Dedifferentiated amniotic fluid mesenchymal stem cell (primary cell): Measurements from ENCODE around the gene VAT1L.
"Not testable (repeated sequence)": the region's sequence is repeated elsewhere in the genome, so short reads cannot be mapped to it uniquely, and the experiment has no call there.

ENCODE experiments used
- DNase-seq: peaks from one replicate; pipeline ENCODE4 v3.0.0-alpha.2; 2016; ENCODE audit errors: extremely low spot score

Gene VAT1L

GRCh38 chr16:77912617-77913016 is 124.3 kb downstream of the VAT1L start:
- no peak for DNase-seq

GRCh38 chr16:77913738-77914253 is 125.4 kb downstream of the VAT1L start:
- no peak for DNase-seq

- DNase-seq, result no peak
Measured at GRCh38 chr16:77916111-77916510, 127.7 kb downstream of the VAT1L start.

- DNase-seq, result no peak
Measured at GRCh38 chr16:77917971-77918370, 129.6 kb downstream of the VAT1L start.

GRCh38 chr16:77918809-77919707 is 130.7 kb downstream of the VAT1L start:
- DNase-seq, result no peak

- DNase-seq, result no peak
Measured at GRCh38 chr16:77919761-77920415, 131.5 kb downstream of the VAT1L start.

GRCh38 chr16:77920984-77921383 is 132.6 kb downstream of the VAT1L start:
- DNase-seq, result no peak

GRCh38 chr16:77922228-77922754 is 133.9 kb downstream of the VAT1L start:
- DNase-seq, result no peak

GRCh38 chr16:77925531-77925930 is 137.2 kb downstream of the VAT1L start:
- no peak for DNase-seq

GRCh38 chr16:77928096-77928495 is 139.7 kb downstream of the VAT1L start:
- no peak for DNase-seq

- DNase-seq, result no peak
Measured at GRCh38 chr16:77929004-77929403, 140.6 kb downstream of the VAT1L start.

- DNase-seq, result no peak
Measured at GRCh38 chr16:77931058-77931457, 142.7 kb downstream of the VAT1L start.

- DNase-seq, result no peak
Measured at GRCh38 chr16:77937473-77938149, 149.2 kb downstream of the VAT1L start.

- DNase-seq, result no peak
Measured at GRCh38 chr16:77938913-77939312, 150.5 kb downstream of the VAT1L start.

GRCh38 chr16:77939968-77940367 is 151.6 kb downstream of the VAT1L start:
- DNase-seq, result no peak

GRCh38 chr16:77943801-77944200 is 155.4 kb downstream of the VAT1L start:
- DNase-seq, result no peak

GRCh38 chr16:77944631-77945030 is 156.3 kb downstream of the VAT1L start:
- DNase-seq, result no peak

GRCh38 chr16:77945126-77945525 is 156.8 kb downstream of the VAT1L start:
- no peak for DNase-seq

GRCh38 chr16:77946823-77947222 is 158.5 kb downstream of the VAT1L start:
- DNase-seq, result no peak

GRCh38 chr16:77947590-77947989 is 159.2 kb downstream of the VAT1L start:
- not testable (repeated sequence) for DNase-seq

GRCh38 chr16:77948835-77949234 is 160.5 kb downstream of the VAT1L start:
- DNase-seq, result no peak

- DNase-seq, result no peak
Measured at GRCh38 chr16:77949445-77949844, 161.1 kb downstream of the VAT1L start.
